Endothelial cell of umbilical vein (primary cell): ENCODE data around the gene KRTAP10-11.

Source experiments
- EZH2 ChIP-seq: IDR thresholded peaks from 2 replicates; pipeline ENCODE4 v1.6.1; 2012; ENCODE audit warnings: borderline replicate concordance, low read depth, mild to moderate bottlenecking, moderate library complexity, low read length, inconsistent platforms; ENCODE audit not compliant: severe bottlenecking
- GATA2 ChIP-seq: IDR thresholded peaks from 2 replicates; pipeline ENCODE4 v1.7.0; 2011; ENCODE audit warnings: low read depth, mild to moderate bottlenecking, moderate library complexity, mixed read lengths, low read length; ENCODE audit not compliant: insufficient read length, insufficient read depth
- MYC ChIP-seq: IDR thresholded peaks from one replicate; pipeline ENCODE4 v1.6.1; 2011; ENCODE audit warnings: mild to moderate bottlenecking, low read depth, low read length
- POLR2A ChIP-seq: IDR thresholded peaks from 2 replicates; pipeline ENCODE4 v1.6.1; 2012; ENCODE audit warnings: low read depth, mild to moderate bottlenecking, control low read depth, low read length
- POLR2AphosphoS5 ChIP-seq: IDR thresholded peaks from 2 replicates; pipeline ENCODE4 v1.6.1; 2012; ENCODE audit warnings: low read depth, mild to moderate bottlenecking, control low read depth, low read length, moderate library complexity; ENCODE audit not compliant: insufficient read depth
- TF ChIP-seq, protein P1 (sequence below), 2 donors: IDR thresholded peaks; 1 replicate in 1 of 2; 2 replicates in 1 of 2; pipeline ENCODE4 v1.5.1; 2011; ENCODE audit warnings: low read length in 2 of 2, mild to moderate bottlenecking in 2 of 2, moderate library complexity in 2 of 2, control low read depth in 1 of 2, inconsistent platforms in 1 of 2, low read depth in 1 of 2; ENCODE audit not compliant: insufficient read depth in 1 of 2; ENCODE audit errors: extremely low read depth in 1 of 2
- TF ChIP-seq, protein P2 (sequence below): IDR thresholded peaks from 2 replicates; pipeline ENCODE4 v1.6.1; 2011; ENCODE audit not compliant: insufficient read depth, insufficient read length

DNA sequence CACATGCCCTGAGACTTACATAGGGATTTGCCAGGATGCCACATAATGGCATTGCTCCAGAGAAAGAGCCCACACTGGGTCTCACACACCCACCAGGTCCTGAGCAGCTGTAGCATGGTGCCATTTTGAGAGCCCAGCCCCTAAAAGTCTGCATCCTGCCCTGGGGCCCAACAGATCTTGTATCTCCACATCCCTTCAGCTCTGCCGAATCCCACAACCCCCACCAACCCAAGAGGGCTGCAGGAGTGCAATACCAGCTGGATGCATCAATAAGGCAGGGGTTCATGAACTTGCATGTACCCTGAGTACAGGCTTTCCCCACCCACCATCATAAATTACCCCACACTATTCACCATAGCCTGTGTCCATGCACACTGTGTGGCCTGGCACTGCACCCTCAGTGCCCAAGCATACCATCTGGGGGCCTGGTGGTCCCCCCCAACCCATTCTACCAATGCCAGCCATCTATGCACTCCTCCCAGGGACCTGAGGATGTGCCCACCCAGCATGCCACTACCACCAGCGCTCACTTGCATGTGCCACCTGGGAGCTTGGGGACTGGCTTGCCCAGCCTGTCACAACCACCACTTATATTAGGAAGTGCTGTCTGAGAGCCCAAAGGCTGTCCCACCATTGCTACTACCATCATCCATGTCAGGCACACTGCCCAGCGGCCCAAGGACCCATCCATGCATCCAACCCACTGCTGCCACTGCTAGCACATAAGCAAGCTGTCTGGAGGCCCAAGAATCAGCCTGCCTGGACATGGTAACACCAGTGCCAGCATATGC is 24.6 kb downstream of the KRTAP10-11 start:
- TF ChIP-seq, protein P1, sequence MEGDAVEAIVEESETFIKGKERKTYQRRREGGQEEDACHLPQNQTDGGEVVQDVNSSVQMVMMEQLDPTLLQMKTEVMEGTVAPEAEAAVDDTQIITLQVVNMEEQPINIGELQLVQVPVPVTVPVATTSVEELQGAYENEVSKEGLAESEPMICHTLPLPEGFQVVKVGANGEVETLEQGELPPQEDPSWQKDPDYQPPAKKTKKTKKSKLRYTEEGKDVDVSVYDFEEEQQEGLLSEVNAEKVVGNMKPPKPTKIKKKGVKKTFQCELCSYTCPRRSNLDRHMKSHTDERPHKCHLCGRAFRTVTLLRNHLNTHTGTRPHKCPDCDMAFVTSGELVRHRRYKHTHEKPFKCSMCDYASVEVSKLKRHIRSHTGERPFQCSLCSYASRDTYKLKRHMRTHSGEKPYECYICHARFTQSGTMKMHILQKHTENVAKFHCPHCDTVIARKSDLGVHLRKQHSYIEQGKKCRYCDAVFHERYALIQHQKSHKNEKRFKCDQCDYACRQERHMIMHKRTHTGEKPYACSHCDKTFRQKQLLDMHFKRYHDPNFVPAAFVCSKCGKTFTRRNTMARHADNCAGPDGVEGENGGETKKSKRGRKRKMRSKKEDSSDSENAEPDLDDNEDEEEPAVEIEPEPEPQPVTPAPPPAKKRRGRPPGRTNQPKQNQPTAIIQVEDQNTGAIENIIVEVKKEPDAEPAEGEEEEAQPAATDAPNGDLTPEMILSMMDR (IDR thresholded peaks at IDR 0.05; ENCODE audit: extremely low read depth in 1 of 2, insufficient read depth in 1 of 2, low read depth in 1 of 2, low read length in 2 of 2), result no peak
- no peak for TF ChIP-seq POLR2A
- TF ChIP-seq POLR2AphosphoS5, result no peak
- TF ChIP-seq GATA2, result no peak
- TF ChIP-seq, protein P2, sequence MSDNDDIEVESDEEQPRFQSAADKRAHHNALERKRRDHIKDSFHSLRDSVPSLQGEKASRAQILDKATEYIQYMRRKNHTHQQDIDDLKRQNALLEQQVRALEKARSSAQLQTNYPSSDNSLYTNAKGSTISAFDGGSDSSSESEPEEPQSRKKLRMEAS, result no peak
- TF ChIP-seq EZH2, result no peak
- no peak for TF ChIP-seq MYC
